SKM-1 treated with dmso at 0.1 percent for 144 hours (cell line): Measurements from ENCODE around the gene SRP72.

Experiments
- DNase-seq: peaks from one replicate; lab custom pipeline; 2025; ENCODE audit not compliant: unreplicated experiment; lab: John Stamatoyannopoulos, UW

The SRP72 gene

DNA sequence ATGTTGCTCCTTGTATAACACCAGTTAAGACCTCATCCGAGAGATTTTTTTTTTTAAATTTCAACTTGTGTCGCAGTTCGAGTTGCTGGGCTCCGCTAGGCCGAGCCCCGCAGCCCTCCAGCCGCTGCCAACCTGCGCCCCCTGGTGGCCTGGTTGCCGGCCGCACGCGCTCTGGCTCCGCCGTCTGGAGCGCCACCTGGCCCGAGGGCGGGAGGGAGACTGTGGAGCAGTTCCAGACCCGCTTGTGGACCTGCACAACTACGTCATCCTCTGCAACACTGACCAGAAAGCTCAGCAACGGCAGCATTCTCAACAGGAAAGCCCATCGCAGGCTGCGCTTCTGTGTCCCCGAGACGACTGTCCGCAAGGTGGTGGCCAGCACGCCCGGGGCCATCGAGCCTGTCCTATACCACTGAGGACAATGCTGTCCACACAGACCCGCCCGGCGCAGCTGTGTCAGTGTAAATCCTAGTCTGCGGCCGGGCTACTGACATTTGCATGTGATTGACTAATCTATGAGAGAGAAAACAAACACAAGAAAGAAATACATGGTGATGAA lies 77.2 kb downstream of the SRP72 start:
- peak; percentile 67 for DNase-seq

DNA sequence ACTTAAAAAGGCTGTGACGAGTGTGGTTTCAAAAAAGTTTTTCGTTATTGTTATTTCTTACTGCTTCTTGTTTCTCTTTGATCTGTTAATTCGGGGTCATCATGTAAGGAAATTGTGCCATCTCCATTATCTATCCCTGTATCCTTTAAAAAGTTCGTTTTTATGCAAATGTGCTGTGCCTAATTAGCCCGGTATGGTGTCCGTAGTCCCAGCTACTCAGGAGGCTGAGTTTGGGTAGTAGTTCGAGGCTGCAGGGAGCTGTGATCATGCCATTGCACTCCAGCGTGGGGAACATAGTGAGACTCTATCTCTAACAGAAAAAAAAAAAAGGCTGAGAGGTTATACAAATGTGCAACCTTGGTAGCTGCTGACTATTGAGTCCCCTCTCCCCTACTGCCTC lies 83.2 kb downstream of the SRP72 start:
- DNase-seq = no peak

- DNase-seq = no peak
These were observed 84.1 kb downstream of the SRP72 start for GRCh38 chr4:56551516-56551915.

GRCh38 chr4:56552273-56552672 lies 84.9 kb downstream of the SRP72 start:
- no peak for DNase-seq
